ENCODE results near the gene RPTOR. TPM values are rescaled to one million over a fixed set of nuclear protein-coding genes. Genes with fewer than 3 reads are reported as not detected.

RPTOR gene
- total RNA-seq, 1 donor from 2014 or later, result 32.0 TPM

- Mint-ChIP-seq H3K9me3 (ENCODE audit: unreplicated experiment) (no peaks in the 10 kb centered on the region), H3K4me3 (ENCODE audit: unreplicated experiment) (no peak overlapping the region), H3K36me3 (ENCODE audit: low read depth, unreplicated experiment) (peaks cover 28% of the 10 kb centered on the region), H3K27ac (ENCODE audit: unreplicated experiment) (no peak overlapping the region), H3K4me1 (ENCODE audit: low read depth, unreplicated experiment) (no peaks in the 10 kb centered on the region), H3K27me3 (ENCODE audit: low read depth, unreplicated experiment) (no peaks in the 10 kb centered on the region)
- H3K36me3 ChIP-seq (ENCODE audit: insufficient read depth, low read length), result peaks cover 4% of the 10 kb centered on the region
- no peak overlapping the region for H3K9ac ChIP-seq (ENCODE audit: low read length)
- H3K4me3 ChIP-seq (ENCODE audit: insufficient read depth, low read depth, low read length), result no peak overlapping the region
- TF ChIP-seq EZH2 (IDR thresholded peaks at IDR 0.05; ENCODE audit: insufficient read depth, low read length) (no peak), CTCF (IDR thresholded peaks at IDR 0.05; ENCODE audit: insufficient read depth, low read depth, low read length) (no peak)
- H4K20me1 ChIP-seq (ENCODE audit: insufficient read depth, low read length), result no peaks in the 10 kb centered on the region
- FAIRE-seq (no peak), DNase-seq (ENCODE audit: low read depth) (no peak)
- no peaks in the 10 kb centered on the region for H3K27me3 ChIP-seq (ENCODE audit: insufficient read depth, low read length)
- H3K9me3 ChIP-seq (ENCODE audit: insufficient read depth, low read depth, low read length), result no peaks in the 10 kb centered on the region
- H3K4me2 ChIP-seq (ENCODE audit: low read length), result no peak overlapping the region
- H2AFZ ChIP-seq (ENCODE audit: low read depth, low read length), result no peak overlapping the region
- no peaks in the 10 kb centered on the region for H3K79me2 ChIP-seq (ENCODE audit: insufficient read depth, low read length)
- H3K27ac ChIP-seq (ENCODE audit: low read depth, low read length), result no peak overlapping the region
- H3K4me1 ChIP-seq (ENCODE audit: insufficient read depth, low read length), result no peaks in the 10 kb centered on the region
Measured at GRCh38 chr17:80908776-80909175, 364.1 kb downstream of the RPTOR start.

DNA sequence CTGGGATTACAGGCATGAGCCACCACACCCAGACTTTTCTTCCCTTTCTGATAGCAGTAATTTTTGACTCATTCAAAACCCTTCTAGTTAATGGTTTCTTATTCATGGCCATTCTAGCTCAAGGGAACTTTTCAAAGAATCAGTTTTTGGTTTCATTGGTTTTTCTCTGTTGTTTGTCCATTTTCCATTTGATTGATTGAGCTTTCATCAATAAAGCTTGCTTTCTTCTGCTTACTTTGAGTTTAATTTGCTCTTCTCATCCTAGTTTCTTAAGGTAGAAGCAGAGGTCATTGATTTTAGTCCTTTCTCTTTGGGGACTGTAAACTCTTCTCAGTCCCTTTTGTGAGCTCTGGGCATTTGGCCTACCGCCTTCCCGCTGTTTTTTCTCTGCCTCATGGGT is 365.0 kb downstream of the RPTOR start:
- Histone ChIP-seq H3K36me3 (ENCODE audit: insufficient read depth, low read length) (peaks cover 4% of the 10 kb centered on the region), H2AFZ (ENCODE audit: low read depth, low read length) (no peak overlapping the region), H3K4me2 (ENCODE audit: low read length) (no peak overlapping the region), H3K4me1 (ENCODE audit: insufficient read depth, low read length) (no peaks in the 10 kb centered on the region), H3K27ac (ENCODE audit: low read depth, low read length) (no peak overlapping the region), H3K9ac (ENCODE audit: low read length) (no peak overlapping the region), H3K27me3 (ENCODE audit: insufficient read depth, low read length) (no peaks in the 10 kb centered on the region), H3K4me3 (ENCODE audit: insufficient read depth, low read depth, low read length) (no peak overlapping the region), H4K20me1 (ENCODE audit: insufficient read depth, low read length) (no peaks in the 10 kb centered on the region), H3K79me2 (ENCODE audit: insufficient read depth, low read length) (no peaks in the 10 kb centered on the region), H3K9me3 (ENCODE audit: insufficient read depth, low read depth, low read length) (peaks cover 2% of the 10 kb centered on the region)
- TF ChIP-seq EZH2 (IDR thresholded peaks at IDR 0.05; ENCODE audit: insufficient read depth, low read length) (no peak), CTCF (IDR thresholded peaks at IDR 0.05; ENCODE audit: insufficient read depth, low read depth, low read length) (no peak)
- H3K4me3 Mint-ChIP-seq (ENCODE audit: unreplicated experiment), result no peak overlapping the region
- H3K4me1 Mint-ChIP-seq (ENCODE audit: low read depth, unreplicated experiment), result no peaks in the 10 kb centered on the region
- H3K9me3 Mint-ChIP-seq (ENCODE audit: unreplicated experiment), result no peaks in the 10 kb centered on the region
- no peaks in the 10 kb centered on the region for H3K27me3 Mint-ChIP-seq (ENCODE audit: low read depth, unreplicated experiment)
- peaks cover 27% of the 10 kb centered on the region for H3K36me3 Mint-ChIP-seq (ENCODE audit: low read depth, unreplicated experiment)
- DNase-seq (ENCODE audit: low read depth), result no peak
- FAIRE-seq, result no peak
- no peak overlapping the region for H3K27ac Mint-ChIP-seq (ENCODE audit: unreplicated experiment)

- H3K36me3 Mint-ChIP-seq (ENCODE audit: low read depth, unreplicated experiment), result peaks cover 29% of the 10 kb centered on the region
- Histone ChIP-seq H3K4me2 (ENCODE audit: low read length) (no peak overlapping the region), H3K79me2 (ENCODE audit: insufficient read depth, low read length) (no peaks in the 10 kb centered on the region), H3K4me3 (ENCODE audit: insufficient read depth, low read depth, low read length) (no peak overlapping the region), H3K4me1 (ENCODE audit: insufficient read depth, low read length) (no peaks in the 10 kb centered on the region), H3K27me3 (ENCODE audit: insufficient read depth, low read length) (no peaks in the 10 kb centered on the region), H3K9me3 (ENCODE audit: insufficient read depth, low read depth, low read length) (peaks cover 6% of the 10 kb centered on the region), H3K27ac (ENCODE audit: low read depth, low read length) (no peak overlapping the region), H3K9ac (ENCODE audit: low read length) (no peak overlapping the region), H2AFZ (ENCODE audit: low read depth, low read length) (no peak overlapping the region), H3K36me3 (ENCODE audit: insufficient read depth, low read length) (peaks cover 4% of the 10 kb centered on the region), H4K20me1 (ENCODE audit: insufficient read depth, low read length) (no peaks in the 10 kb centered on the region)
- TF ChIP-seq EZH2 (IDR thresholded peaks at IDR 0.05; ENCODE audit: insufficient read depth, low read length) (no peak), CTCF (IDR thresholded peaks at IDR 0.05; ENCODE audit: insufficient read depth, low read depth, low read length) (no peak)
- no peak overlapping the region for H3K4me3 Mint-ChIP-seq (ENCODE audit: unreplicated experiment)
- no peaks in the 10 kb centered on the region for H3K4me1 Mint-ChIP-seq (ENCODE audit: low read depth, unreplicated experiment)
- H3K9me3 Mint-ChIP-seq (ENCODE audit: unreplicated experiment), result no peaks in the 10 kb centered on the region
- H3K27me3 Mint-ChIP-seq (ENCODE audit: low read depth, unreplicated experiment), result no peaks in the 10 kb centered on the region
- H3K27ac Mint-ChIP-seq (ENCODE audit: unreplicated experiment), result no peak overlapping the region
- DNase-seq (ENCODE audit: low read depth) (no peak), FAIRE-seq (no peak)
Measured at GRCh38 chr17:80910043-80910442, 365.4 kb downstream of the RPTOR start.
